Esophagus muscularis mucosa (tissue), 4 donors: ENCODE data around the gene UQCRHL. TPM values are rescaled to one million over a fixed set of nuclear protein-coding genes. Genes with fewer than 3 reads are reported as not detected.
A peak's percentile ranks its signal among the peaks of the same experiment; 100 is the strongest.
"Not testable (repeated sequence)": the region's sequence is repeated elsewhere in the genome, so short reads cannot be mapped to it uniquely, and the experiment has no call there.

Experiments
- DNase-seq: peaks from one replicate; pipeline ENCODE4 v3.0.0-alpha.2; 2017; ENCODE audit errors: extremely low spot score
- H3K27ac ChIP-seq, 4 donors: fragments of 200-600 bp; sonication (generic); replicated peaks in 1 of 4; 1 replicate in 3 of 4; 2 replicates in 1 of 4; pipeline ENCODE4 v1.5.1; 2016 to 2019; ENCODE audit warnings: mild to moderate bottlenecking in 1 of 4
- H3K27me3 ChIP-seq, 4 donors: fragments of 200-600 bp; sonication (generic); one replicate each; pipeline versions ENCODE4 v1.5.1 to v1.6.0; 2016 to 2019
- H3K36me3 ChIP-seq, 4 donors: fragments of 200-600 bp; sonication (generic); one replicate each; pipeline ENCODE4 v1.5.1; 2016 to 2019
- H3K4me1 ChIP-seq, 4 donors: fragments of 200-600 bp; sonication (generic); one replicate each; pipeline ENCODE4 v1.5.1; 2016 to 2019
- H3K4me3 ChIP-seq, 4 donors: fragments of 200-600 bp; sonication (generic); 1 replicate in 2 of 4; 2 replicates in 2 of 4; pipeline ENCODE4 v1.5.1; 2016 to 2019; ENCODE audit warnings: mild to moderate bottlenecking in 4 of 4, moderate library complexity in 1 of 4
- H3K9me3 ChIP-seq, 4 donors: fragments of 200-600 bp; sonication (generic); 1 replicate in 3 of 4; 2 replicates in 1 of 4; pipeline ENCODE4 v1.5.1; 2016 to 2019
- CTCF ChIP-seq, 3 experiments: fragments of 200-600 bp in 2 of 3; fragments of 450-650 bp in 1 of 3; sonication (generic) in 2 of 3; IDR thresholded peaks; one replicate each; pipeline ENCODE4 v1.5.1; 2017 to 2019; ENCODE audit warnings: antibody characterized with exemption in 3 of 3, mild to moderate bottlenecking in 2 of 3, moderate library complexity in 1 of 3
- EP300 ChIP-seq: sonication (generic); formaldehyde crosslinking; IDR thresholded peaks from one replicate; pipeline ENCODE4 v1.6.1; 2017; ENCODE audit warnings: antibody characterized with exemption
- POLR2A ChIP-seq: fragments of 450-650 bp; IDR thresholded peaks from one replicate; pipeline ENCODE4 v1.6.1; 2017; ENCODE audit warnings: antibody characterized with exemption, moderate library complexity, mild to moderate bottlenecking, low read depth
- POLR2AphosphoS5 ChIP-seq, 2 donors: sonication (generic); formaldehyde crosslinking; IDR thresholded peaks; one replicate each; pipeline ENCODE4 v1.6.1; 2017; ENCODE audit warnings: antibody characterized with exemption in 2 of 2
- WGBS: methylation state at CpG from one replicate; pipeline ENCODE4 v1.1.5; 2018; 5-methylcytosine and 5-hydroxymethylcytosine counted together
- intact Hi-C: fragments of 100-400 bp; cut with DNase I; formaldehyde crosslinking; loops from one replicate; pipeline ENCODE4 v1.15.1; 2023
- total RNA-seq, 4 donors: library from RNA; depleted of rRNA; stranded (reverse); fragments of >200 nt; gene quantifications; one replicate each; pipeline versions ENCODE4 v1.1.0 to v1.2.1, GENCODE V29; 2016

The UQCRHL gene
- total RNA-seq, 4 donors from 2014 or later: 0.52 to 1.3 (median 0.95) TPM

DNA sequence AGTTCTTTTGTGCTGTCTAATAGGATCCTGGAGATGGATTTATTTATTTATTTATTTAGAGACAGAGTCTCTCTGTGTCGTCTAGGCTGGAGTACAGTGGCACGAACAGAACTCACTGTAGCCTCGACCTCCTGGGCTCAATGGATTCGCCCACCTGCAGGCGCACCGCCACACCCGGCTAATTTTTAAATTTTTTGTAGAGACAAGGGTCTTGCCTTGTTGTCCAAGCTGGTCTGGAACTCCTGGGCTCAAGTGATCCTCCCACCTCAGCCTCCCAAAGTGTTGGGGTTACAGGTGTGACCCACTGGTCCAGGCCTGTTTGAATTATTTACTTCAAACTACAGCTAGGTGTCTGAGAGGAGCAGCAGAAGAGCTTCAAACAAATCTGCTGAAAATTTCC is 30.5 kb upstream of the UQCRHL start:
- WGBS: 85% methylated on average over 7 of the region's 7 CpGs
- no peaks in the 10 kb centered on the region for H3K9me3 ChIP-seq
- DNase-seq: no peak
- peak overlapping the region in 2 of 4 donors; percentile 99 to 100 for H3K27ac ChIP-seq
- H3K4me1 ChIP-seq: peaks cover 11 to 19% (median 18%) of the 10 kb centered on the region in 4 donors
- no peaks in the 10 kb centered on the region for H3K36me3 ChIP-seq
- no peak for TF ChIP-seq CTCF (IDR thresholded peaks at IDR 0.05)
- no peak for TF ChIP-seq EP300
- TF ChIP-seq POLR2A: no peak
- no peak for TF ChIP-seq POLR2AphosphoS5 (IDR thresholded peaks at IDR 0.05)
- intact Hi-C loops: loop anchor here (5.0 kb wide), 1 partner anchor 139 kb away; the partner anchor contains the start of gene ZBTB17
- H3K4me3 ChIP-seq: no peak overlapping the region
- peaks cover 0 to 3% (median 0%) of the 10 kb centered on the region in 4 donors for H3K27me3 ChIP-seq

- H3K27me3 ChIP-seq: peaks cover 0 to 3% (median 0%) of the 10 kb centered on the region in 4 donors
- no peak for TF ChIP-seq POLR2AphosphoS5 (IDR thresholded peaks at IDR 0.05)
- TF ChIP-seq POLR2A: no peak
- no peak for TF ChIP-seq CTCF (IDR thresholded peaks at IDR 0.05)
- no peak for TF ChIP-seq EP300
- peaks cover 20 to 29% (median 27%) of the 10 kb centered on the region in 4 donors for H3K4me1 ChIP-seq
- peak overlapping the region; percentile 95 to 100 (median 100) for H3K27ac ChIP-seq
- intact Hi-C loops: loop anchor here (5.0 kb wide), 1 partner anchor 140 kb away; the partner anchor contains the start of gene ZBTB17
- H3K4me3 ChIP-seq: peak overlapping the region; percentile 67 to 85 (median 76)
- WGBS: 70% methylated on average over 40 of the region's 62 CpGs
- no peak for DNase-seq
- no peaks in the 10 kb centered on the region for H3K36me3 ChIP-seq
- H3K9me3 ChIP-seq: no peaks in the 10 kb centered on the region
Observed at GRCh38 chr1:15836772-15837669, 29.6 kb upstream of the UQCRHL start.

DNA sequence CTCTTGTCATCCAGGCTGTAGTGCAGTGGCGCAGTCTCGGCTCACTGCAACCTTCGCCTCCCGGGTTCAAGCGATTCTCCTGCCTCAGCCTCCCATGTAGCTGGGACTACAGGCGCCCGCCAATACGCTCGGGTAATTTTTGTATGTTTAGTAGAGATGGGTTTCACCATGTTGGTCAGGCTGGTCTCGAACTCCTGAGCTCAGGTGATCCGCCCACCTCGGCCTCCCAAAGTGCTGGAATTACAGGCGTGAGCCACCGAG is 29.0 kb upstream of the UQCRHL start:
- H3K36me3 ChIP-seq, H3K27me3 ChIP-seq, DNase-seq, H3K9me3 ChIP-seq: not testable (repeated sequence)
- H3K27ac ChIP-seq: peak overlapping the region; percentile 95 to 100 (median 100)
- WGBS: 81% methylated on average over 14 of the region's 14 CpGs
- peak overlapping the region; percentile 67 to 85 (median 76) for H3K4me3 ChIP-seq
- H3K4me1 ChIP-seq: peaks cover 20 to 34% (median 33%) of the 10 kb centered on the region in 4 donors
- intact Hi-C loops: loop anchor here (5.0 kb wide), 1 partner anchor 141 kb away; the partner anchor contains the start of gene ZBTB17

DNA sequence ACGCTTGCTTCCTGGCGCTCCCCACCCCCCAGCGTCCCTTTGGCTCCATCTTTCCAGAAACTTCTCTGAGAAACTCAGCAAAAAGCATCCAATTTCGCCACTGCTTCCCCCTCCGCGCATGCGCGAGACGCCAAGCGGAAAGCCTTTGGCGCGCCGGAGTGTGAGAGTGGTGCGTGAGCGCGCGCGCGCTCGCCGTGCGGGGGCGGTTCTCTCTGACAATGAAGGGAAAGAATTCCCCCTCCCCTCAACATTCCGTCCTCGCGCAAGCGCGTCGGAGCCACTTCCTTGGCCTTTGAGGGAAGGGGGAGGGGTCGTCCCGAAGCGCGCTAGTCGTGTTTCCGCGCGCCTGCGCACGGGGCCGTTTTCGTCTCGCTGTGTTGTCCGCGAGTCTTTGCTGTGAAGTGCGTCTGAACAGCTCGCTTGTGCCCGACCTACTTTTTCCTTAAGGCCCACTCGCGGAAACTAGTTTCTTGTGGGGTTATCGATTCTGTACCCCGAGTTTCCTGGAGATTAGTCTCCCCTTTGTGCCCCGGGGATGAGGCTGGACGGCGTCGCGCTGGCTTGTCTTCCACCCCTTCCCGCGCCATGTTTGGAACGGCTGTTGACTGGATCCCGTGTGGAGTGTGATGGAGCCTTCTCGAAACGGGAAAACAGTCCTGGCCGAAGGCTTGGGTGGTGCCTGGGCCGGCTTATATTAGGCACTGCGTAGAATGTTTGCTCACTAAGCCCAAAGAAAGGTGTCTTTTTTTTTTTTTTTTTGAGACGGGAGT is 28.5 kb upstream of the UQCRHL start:
- Histone ChIP-seq H3K36me3 (no peaks in the 10 kb centered on the region), H3K9me3 (no peaks in the 10 kb centered on the region), H3K4me3 (peak overlapping the region; percentile 67 to 85 (median 76)), H3K27me3 (peaks cover 0 to 3% (median 0%) of the 10 kb centered on the region in 4 donors), H3K4me1 (peaks cover 20 to 39% (median 37%) of the 10 kb centered on the region in 4 donors), H3K27ac (peak overlapping the region; percentile 95 to 100 (median 100))
- WGBS: 5% methylated on average over 34 of the region's 66 CpGs
- TF ChIP-seq POLR2A (peak; percentile 44), CTCF (IDR thresholded peaks at IDR 0.05) (no peak), EP300 (no peak), POLR2AphosphoS5 (IDR thresholded peaks at IDR 0.05) (peak; percentile 98 to 100)
- DNase-seq: peak; percentile 99
- intact Hi-C loops: loop anchor here (2.0 to 5.0 kb wide), 2 partner anchors 13 to 141 kb away; partner anchors contain the start of gene ZBTB17

GRCh38 chr1:15835205-15835740 is 27.8 kb upstream of the UQCRHL start:
- WGBS: 1% methylated on average over 37 of the region's 37 CpGs

More at GRCh38 chr1:15835205-15835740, 27.8 kb upstream of the UQCRHL start:
- Histone ChIP-seq H3K27ac (peak overlapping the region; percentile 95 to 100 (median 100)), H3K27me3 (peaks cover 0 to 3% (median 0%) of the 10 kb centered on the region in 4 donors), H3K9me3 (no peaks in the 10 kb centered on the region), H3K4me3 (peak overlapping the region; percentile 67 to 85 (median 76)), H3K4me1 (peaks cover 20 to 46% (median 42%) of the 10 kb centered on the region in 4 donors), H3K36me3 (no peaks in the 10 kb centered on the region)
- intact Hi-C loops: loop anchor here (2.0 to 5.0 kb wide), 2 partner anchors 14 to 142 kb away; partner anchors contain the start of gene ZBTB17
- DNase-seq: no peak
- TF ChIP-seq POLR2A (no peak), POLR2AphosphoS5 (IDR thresholded peaks at IDR 0.05) (no peak), EP300 (no peak), CTCF (IDR thresholded peaks at IDR 0.05) (no peak)
